ENCODE results near the gene CGA.

DNA sequence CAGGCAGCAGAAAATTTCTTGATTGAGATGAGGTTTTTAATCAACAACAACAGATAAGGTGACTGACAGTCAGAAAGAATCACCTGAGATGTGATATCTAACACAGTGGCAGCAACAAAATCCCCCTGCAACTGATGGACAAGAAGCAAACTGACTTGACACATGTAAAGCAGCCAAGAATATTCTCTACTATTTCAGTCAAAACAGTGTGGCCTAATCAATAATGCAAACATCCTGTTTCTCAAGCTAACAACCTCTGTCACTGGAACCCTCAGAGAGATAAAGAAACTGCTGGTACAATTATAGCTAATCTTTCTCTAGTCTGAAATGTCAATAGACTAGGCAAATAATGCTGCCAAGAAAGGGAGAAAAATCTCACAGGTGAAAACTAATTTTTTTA is 4.6 kb upstream of the CGA start:
- TF ChIP-seq POLR2A (IDR thresholded peaks at IDR 0.05; ENCODE audit: extremely low read depth, insufficient read length) (no peak), MYC (IDR thresholded peaks at IDR 0.05; ENCODE audit: low read depth, low read length) (no peak)
- TF ChIP-seq, protein P1, sequence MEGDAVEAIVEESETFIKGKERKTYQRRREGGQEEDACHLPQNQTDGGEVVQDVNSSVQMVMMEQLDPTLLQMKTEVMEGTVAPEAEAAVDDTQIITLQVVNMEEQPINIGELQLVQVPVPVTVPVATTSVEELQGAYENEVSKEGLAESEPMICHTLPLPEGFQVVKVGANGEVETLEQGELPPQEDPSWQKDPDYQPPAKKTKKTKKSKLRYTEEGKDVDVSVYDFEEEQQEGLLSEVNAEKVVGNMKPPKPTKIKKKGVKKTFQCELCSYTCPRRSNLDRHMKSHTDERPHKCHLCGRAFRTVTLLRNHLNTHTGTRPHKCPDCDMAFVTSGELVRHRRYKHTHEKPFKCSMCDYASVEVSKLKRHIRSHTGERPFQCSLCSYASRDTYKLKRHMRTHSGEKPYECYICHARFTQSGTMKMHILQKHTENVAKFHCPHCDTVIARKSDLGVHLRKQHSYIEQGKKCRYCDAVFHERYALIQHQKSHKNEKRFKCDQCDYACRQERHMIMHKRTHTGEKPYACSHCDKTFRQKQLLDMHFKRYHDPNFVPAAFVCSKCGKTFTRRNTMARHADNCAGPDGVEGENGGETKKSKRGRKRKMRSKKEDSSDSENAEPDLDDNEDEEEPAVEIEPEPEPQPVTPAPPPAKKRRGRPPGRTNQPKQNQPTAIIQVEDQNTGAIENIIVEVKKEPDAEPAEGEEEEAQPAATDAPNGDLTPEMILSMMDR (IDR thresholded peaks at IDR 0.05; ENCODE audit: low read depth, low read length), result no peak
- TF ChIP-seq, protein P2, sequence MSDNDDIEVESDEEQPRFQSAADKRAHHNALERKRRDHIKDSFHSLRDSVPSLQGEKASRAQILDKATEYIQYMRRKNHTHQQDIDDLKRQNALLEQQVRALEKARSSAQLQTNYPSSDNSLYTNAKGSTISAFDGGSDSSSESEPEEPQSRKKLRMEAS (IDR thresholded peaks at IDR 0.05; ENCODE audit: low read depth, low read length), result no peak
